Uterus (tissue), 4 donors: Measurements from ENCODE around the gene DHX35. TPM values are rescaled to one million over a fixed set of nuclear protein-coding genes. Genes with fewer than 3 reads are reported as not detected.

Source experiments
- DNase-seq, 2 donors: peaks; one replicate each; pipeline ENCODE4 v3.0.0-alpha.2; 2019 to 2020
- H3K27ac ChIP-seq, 2 donors: fragments of 200-600 bp; sonication (generic); 1 replicate in 1 of 2; 2 replicates in 1 of 2; pipeline ENCODE4 v1.5.1; 2016 to 2018
- H3K27me3 ChIP-seq, 2 donors: fragments of 200-600 bp; sonication (generic); one replicate each; pipeline ENCODE4 v1.5.1; 2018 to 2019; ENCODE audit warnings: control low read depth in 1 of 2
- H3K36me3 ChIP-seq, 2 donors: fragments of 200-600 bp; sonication (generic); one replicate each; pipeline ENCODE4 v1.5.1; 2019; ENCODE audit warnings: control low read depth in 1 of 2
- H3K4me1 ChIP-seq, 2 donors: fragments of 200-600 bp; sonication (generic); one replicate each; pipeline ENCODE4 v1.5.1; 2018 to 2019; ENCODE audit warnings: control low read depth in 1 of 2
- H3K4me3 ChIP-seq, 2 donors: fragments of 200-600 bp; sonication (generic); 1 replicate in 1 of 2; 2 replicates in 1 of 2; pipeline ENCODE4 v1.5.1; 2018 to 2019; ENCODE audit warnings: mild to moderate bottlenecking in 1 of 2
- H3K9me3 ChIP-seq, 2 donors: fragments of 200-600 bp; sonication (generic); one replicate each; pipeline ENCODE4 v1.5.1; 2019; ENCODE audit warnings: control low read depth in 1 of 2
- CTCF ChIP-seq, 4 experiments: fragments of 200-600 bp in 2 of 4; fragments of 450-650 bp in 2 of 4; sonication (generic) in 2 of 4; IDR thresholded peaks; one replicate each; pipeline ENCODE4 v1.5.1; 2016 to 2019; ENCODE audit warnings: antibody characterized with exemption in 4 of 4, mild to moderate bottlenecking in 2 of 4, moderate library complexity in 1 of 4
- POLR2A ChIP-seq, 2 donors: fragments of 450-650 bp; IDR thresholded peaks; one replicate each; pipeline ENCODE4 v1.6.1; 2016; ENCODE audit warnings: antibody characterized with exemption in 2 of 2, mild to moderate bottlenecking in 1 of 2, moderate library complexity in 1 of 2
- intact Hi-C: fragments of 100-400 bp; cut with DNase I; formaldehyde crosslinking; loops from one replicate; pipeline ENCODE4 v1.15.1; 2023; ENCODE audit warnings: low total_unique reads
- total RNA-seq, 4 donors: library from RNA; depleted of rRNA in 3 of 4; stranded (reverse); fragments of >200 nt in 3 of 4; gene quantifications; one replicate each; pipeline versions ENCODE4 v1.1.0 to v1.2.4, GENCODE V29; 2014 to 2023
- donor health status: DM: yes; HTN: yes; CAD: no.

DHX35 gene
- total RNA-seq, 4 donors from 2014 or later: 17.7 to 23.5 (median 21.6) TPM

- H3K27me3 ChIP-seq: no peaks in the 10 kb centered on the region
- H3K36me3 ChIP-seq: no peaks in the 10 kb centered on the region
- no peaks in the 10 kb centered on the region for H3K9me3 ChIP-seq
- H3K27ac ChIP-seq: peak overlapping the region; percentile 65 to 87
- no peak overlapping the region for H3K4me3 ChIP-seq
- intact Hi-C loops: no loop called here
- TF ChIP-seq CTCF (IDR thresholded peaks at IDR 0.05) (no peak), POLR2A (IDR thresholded peaks at IDR 0.05) (no peak)
- H3K4me1 ChIP-seq: peaks cover 4 to 14% of the 10 kb centered on the region in 2 donors
- DNase-seq: no peak
Measured at GRCh38 chr20:38985060-38985459, 22.9 kb downstream of the DHX35 start.

- Histone ChIP-seq H3K36me3 (no peaks in the 10 kb centered on the region), H3K27ac (peak overlapping the region; percentile 68 to 87), H3K27me3 (no peaks in the 10 kb centered on the region), H3K4me1 (peaks cover 4 to 14% of the 10 kb centered on the region in 2 donors), H3K9me3 (no peaks in the 10 kb centered on the region), H3K4me3 (no peak overlapping the region)
- DNase-seq: no peak
- intact Hi-C loops: no loop called here
- no peak for TF ChIP-seq POLR2A (IDR thresholded peaks at IDR 0.05)
- TF ChIP-seq CTCF (IDR thresholded peaks at IDR 0.05): no peak
Measured at GRCh38 chr20:38985603-38986170, 23.5 kb downstream of the DHX35 start.

DNA sequence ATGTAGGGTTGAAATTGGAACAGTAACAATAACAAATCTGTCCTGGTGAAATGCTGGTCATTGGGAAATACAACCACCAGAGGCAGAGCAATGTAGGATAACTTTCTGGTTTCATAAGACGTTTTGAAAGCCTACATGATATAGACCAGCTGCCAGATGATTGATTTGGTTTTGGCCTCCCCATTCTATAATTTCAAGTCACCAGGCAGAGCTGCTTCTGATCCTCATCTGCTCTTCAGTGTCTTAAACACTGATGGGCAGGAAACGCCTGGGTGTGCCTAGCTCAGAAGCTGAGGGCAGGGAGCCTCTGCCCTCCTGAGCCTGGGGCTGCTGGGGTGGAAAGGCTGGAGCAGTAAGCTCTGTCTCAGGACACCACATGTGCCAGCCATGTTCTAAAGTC, 24.5 kb downstream of the DHX35 start:
- Histone ChIP-seq H3K27me3 (no peaks in the 10 kb centered on the region), H3K9me3 (no peaks in the 10 kb centered on the region), H3K27ac (peak overlapping the region; percentile 68 to 87), H3K4me1 (peaks cover 4 to 14% of the 10 kb centered on the region in 2 donors), H3K36me3 (no peaks in the 10 kb centered on the region), H3K4me3 (no peak overlapping the region)
- peak in 1 of 2 donors; percentile 24 for DNase-seq
- TF ChIP-seq CTCF (IDR thresholded peaks at IDR 0.05): no peak
- TF ChIP-seq POLR2A (IDR thresholded peaks at IDR 0.05): no peak
- intact Hi-C loops: no loop called here

DNA sequence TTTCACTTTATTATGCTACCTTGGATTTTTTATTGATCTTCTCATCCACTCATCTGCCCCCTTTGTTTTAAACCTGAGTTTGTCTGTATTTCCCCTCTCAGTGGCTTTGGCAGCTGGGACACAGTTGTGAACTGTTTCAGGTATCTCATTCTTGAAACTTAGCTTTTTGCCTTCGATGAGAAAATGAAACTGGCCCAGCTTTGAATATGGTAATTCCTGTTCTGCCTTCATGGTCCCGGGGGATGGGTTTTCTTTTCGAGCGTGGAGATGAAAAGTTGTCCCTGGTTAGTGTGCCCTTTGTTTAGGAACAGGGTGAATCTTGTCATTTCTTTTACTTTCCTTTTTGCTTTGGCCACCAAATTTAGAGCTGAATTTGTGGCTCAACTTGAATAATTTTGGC, 25.6 kb downstream of the DHX35 start:
- no peak overlapping the region for H3K4me3 ChIP-seq
- no peak for DNase-seq
- no peaks in the 10 kb centered on the region for H3K27me3 ChIP-seq
- TF ChIP-seq POLR2A (IDR thresholded peaks at IDR 0.05) (no peak), CTCF (IDR thresholded peaks at IDR 0.05) (no peak)
- H3K4me1 ChIP-seq: peaks cover 4 to 14% of the 10 kb centered on the region in 2 donors
- peak overlapping the region in 1 of 2 donors; percentile 68 for H3K27ac ChIP-seq
- intact Hi-C loops: no loop called here
- no peaks in the 10 kb centered on the region for H3K9me3 ChIP-seq
- H3K36me3 ChIP-seq: no peaks in the 10 kb centered on the region

GRCh38 chr20:38990728-38991127, 28.6 kb downstream of the DHX35 start:
- Histone ChIP-seq H3K36me3 (no peaks in the 10 kb centered on the region), H3K27ac (no peak overlapping the region), H3K27me3 (no peaks in the 10 kb centered on the region), H3K9me3 (no peaks in the 10 kb centered on the region), H3K4me1 (peaks cover 4 to 5% of the 10 kb centered on the region in 2 donors), H3K4me3 (no peak overlapping the region)
- intact Hi-C loops: no loop called here
- no peak for TF ChIP-seq POLR2A (IDR thresholded peaks at IDR 0.05)
- no peak for TF ChIP-seq CTCF (IDR thresholded peaks at IDR 0.05)
- DNase-seq: no peak
